Measurements from ENCODE around the gene RCBTB2.

RCBTB2 gene

GRCh38 chr13:48567515-48568369, 34.9 kb upstream of the RCBTB2 start:
- in situ Hi-C loops (cut with HindIII; ENCODE audit: low pct_ligation_motif_present, low pct_unique_long_range_greater_than_20kb, low sequenced_read_pairs) = no loop called here
- no peak for DNase-seq

DNA sequence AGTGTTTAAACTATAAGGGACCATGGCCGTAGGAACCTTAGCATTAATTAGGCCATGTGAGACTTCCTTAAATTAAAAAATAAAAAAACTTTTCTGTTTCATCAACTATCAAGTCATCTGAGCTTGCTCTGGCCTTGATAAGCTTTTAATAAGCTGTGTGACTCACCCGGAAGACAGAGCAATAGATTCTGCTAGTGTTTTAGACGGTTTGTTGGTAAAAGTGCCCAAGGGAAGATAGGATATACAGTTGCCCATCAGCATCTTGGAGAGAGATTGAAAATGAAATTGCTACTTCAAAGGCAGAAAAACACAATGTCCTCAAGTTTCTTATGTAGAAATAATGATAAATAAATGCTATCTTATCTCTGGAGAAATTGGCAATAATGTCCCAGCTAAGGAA, 31.2 kb upstream of the RCBTB2 start:
- no peak for DNase-seq
- in situ Hi-C loops (cut with HindIII; ENCODE audit: low pct_ligation_motif_present, low pct_unique_long_range_greater_than_20kb, low sequenced_read_pairs) = no loop called here

DNA sequence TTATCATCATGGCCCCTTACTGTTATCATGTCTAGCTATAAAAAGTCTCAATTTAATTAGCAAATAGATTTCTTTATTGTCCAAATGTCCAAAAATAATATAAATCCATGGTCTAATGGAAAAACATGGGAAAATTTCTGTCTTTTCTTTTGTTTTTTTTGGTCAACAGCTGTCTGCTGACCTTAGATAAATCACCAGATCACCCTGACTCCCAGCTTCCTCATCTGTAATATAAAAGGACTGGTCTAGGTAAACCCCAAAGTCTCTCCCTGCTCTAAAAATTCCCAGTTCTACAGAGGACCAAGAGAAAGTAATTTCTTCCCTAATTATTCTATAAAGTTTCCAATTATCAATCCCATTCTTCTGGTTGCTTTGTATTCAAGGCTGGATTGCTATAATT, 30.7 kb upstream of the RCBTB2 start:
- in situ Hi-C loops (cut with HindIII; ENCODE audit: low pct_ligation_motif_present, low pct_unique_long_range_greater_than_20kb, low sequenced_read_pairs) = no loop called here
- no peak for DNase-seq

- no peak for DNase-seq
- in situ Hi-C loops (cut with HindIII; ENCODE audit: low pct_ligation_motif_present, low pct_unique_long_range_greater_than_20kb, low sequenced_read_pairs) = no loop called here
These were observed 29.6 kb upstream of the RCBTB2 start for GRCh38 chr13:48562296-48563066.

GRCh38 chr13:48561466-48562235, 28.8 kb upstream of the RCBTB2 start:
- in situ Hi-C loops (cut with HindIII; ENCODE audit: low pct_ligation_motif_present, low pct_unique_long_range_greater_than_20kb, low sequenced_read_pairs) = no loop called here
- DNase-seq = no peak

DNA sequence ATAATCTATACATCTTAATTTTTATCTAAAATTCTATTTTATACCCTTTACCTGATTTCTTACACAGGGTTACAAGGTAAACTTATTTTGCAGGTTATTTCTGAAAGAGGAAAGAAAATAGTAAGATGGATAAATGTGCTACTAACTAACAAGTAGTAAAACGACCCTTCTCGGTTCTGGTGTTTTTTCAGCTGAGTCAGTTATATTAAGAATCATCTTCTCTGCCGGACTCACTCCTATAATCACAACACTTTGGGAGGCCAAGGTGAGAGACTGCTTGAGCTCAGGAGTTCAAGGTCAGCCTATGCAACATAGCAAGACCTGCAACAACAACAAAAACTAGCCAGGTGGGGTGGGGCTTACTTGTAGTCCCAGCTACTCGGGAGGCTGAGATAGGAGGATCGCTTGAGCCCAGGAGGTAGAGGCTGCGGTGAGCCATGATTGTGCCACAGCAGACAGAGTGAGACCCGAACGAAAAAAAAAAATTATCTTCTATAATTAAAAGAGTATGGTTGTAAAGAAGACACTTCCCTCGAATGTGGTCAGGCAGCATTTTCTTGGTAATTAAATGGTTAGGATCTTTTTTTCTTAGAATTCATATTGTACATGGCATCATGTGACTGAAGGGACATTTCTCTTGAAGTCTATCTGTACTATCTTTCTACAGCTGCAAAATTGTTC, 27.9 kb upstream of the RCBTB2 start:
- in situ Hi-C loops (cut with HindIII; ENCODE audit: low pct_ligation_motif_present, low pct_unique_long_range_greater_than_20kb, low sequenced_read_pairs) = no loop called here
- DNase-seq = no peak

DNA sequence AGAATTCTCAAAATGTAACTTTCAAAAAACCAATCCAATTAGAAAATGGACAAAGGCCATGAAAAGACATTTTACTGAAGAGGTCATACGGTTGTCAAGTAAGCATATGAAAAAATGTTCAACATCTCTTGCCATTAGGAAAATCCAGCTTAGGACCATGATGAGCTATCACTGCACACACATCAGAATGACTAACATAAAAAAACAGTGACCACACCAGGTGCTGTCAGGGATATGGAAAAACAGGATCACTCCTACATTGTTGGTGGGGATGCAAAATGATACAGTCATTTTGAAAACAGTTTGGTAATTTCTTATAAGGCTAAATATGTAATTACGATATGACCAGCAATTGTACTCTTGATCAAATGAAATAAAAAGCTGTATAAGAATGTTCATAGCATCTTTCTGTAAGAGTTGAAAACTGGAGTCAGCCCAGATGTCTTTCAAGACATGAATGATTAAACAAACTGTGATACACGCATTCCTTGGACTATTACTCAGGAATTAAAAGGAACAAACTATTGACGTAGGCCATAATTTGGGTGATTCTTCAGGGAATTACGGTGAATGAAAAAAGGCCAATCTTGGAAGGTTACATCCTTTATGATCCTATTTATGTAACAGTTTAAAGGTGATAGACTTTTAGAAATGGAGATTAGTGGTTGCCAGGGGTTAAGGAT, 26.9 kb upstream of the RCBTB2 start:
- in situ Hi-C loops (cut with HindIII; ENCODE audit: low pct_ligation_motif_present, low pct_unique_long_range_greater_than_20kb, low sequenced_read_pairs) = no loop called here
- peak; percentile 3 for DNase-seq

- DNase-seq = no peak
- in situ Hi-C loops (cut with HindIII; ENCODE audit: low pct_ligation_motif_present, low pct_unique_long_range_greater_than_20kb, low sequenced_read_pairs) = no loop called here
These were observed 23.9 kb upstream of the RCBTB2 start for GRCh38 chr13:48556817-48557216.

- DNase-seq = no peak
- in situ Hi-C loops (cut with HindIII; ENCODE audit: low pct_ligation_motif_present, low pct_unique_long_range_greater_than_20kb, low sequenced_read_pairs) = no loop called here
These were observed 22.6 kb upstream of the RCBTB2 start for GRCh38 chr13:48555441-48555840.

DNA sequence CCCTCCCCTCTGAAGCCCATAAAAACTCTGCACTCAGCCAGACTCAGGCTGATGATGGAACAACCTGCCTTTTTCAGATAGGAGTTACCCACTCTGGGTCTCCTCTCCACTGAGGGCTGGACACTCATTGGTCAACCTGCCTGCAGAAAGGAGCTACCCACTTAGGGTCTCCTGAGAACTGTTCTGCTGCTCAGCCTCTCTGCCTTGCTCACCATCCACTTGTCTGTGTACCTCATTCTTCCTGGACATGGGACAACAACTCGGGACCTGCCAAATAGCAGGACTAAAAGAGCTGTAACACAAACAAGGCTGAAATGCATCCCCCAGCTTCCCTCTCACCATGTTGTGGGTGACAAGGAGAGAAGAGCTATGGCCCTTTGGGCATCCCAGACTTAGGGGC, 18.4 kb upstream of the RCBTB2 start:
- no peak for DNase-seq
- in situ Hi-C loops (cut with HindIII; ENCODE audit: low pct_ligation_motif_present, low pct_unique_long_range_greater_than_20kb, low sequenced_read_pairs) = no loop called here

DNA sequence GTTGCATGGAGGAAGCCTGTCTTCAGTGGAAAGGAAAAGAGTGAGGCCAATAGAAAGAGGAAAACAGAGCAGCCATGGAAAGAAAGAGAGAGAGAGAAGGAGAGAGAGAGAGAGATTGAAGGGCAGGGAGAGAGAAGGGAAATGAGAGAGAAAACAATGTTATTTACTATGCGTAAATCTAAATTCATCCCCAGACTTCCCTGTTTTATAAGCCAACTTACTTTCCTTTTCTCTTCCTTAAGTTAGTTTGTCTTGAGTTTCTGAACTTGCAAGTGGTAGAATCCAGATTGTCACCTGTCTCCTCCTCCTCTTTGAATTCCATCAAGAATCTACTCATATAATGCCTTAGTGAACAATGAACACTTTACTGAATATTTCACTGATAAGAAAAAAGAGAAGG, 16.8 kb upstream of the RCBTB2 start:
- in situ Hi-C loops (cut with HindIII; ENCODE audit: low pct_ligation_motif_present, low pct_unique_long_range_greater_than_20kb, low sequenced_read_pairs) = no loop called here
- DNase-seq = no peak

- in situ Hi-C loops (cut with HindIII; ENCODE audit: low pct_ligation_motif_present, low pct_unique_long_range_greater_than_20kb, low sequenced_read_pairs) = no loop called here
- DNase-seq = no peak
These were observed 14.8 kb upstream of the RCBTB2 start for GRCh38 chr13:48547663-48548092.

GRCh38 chr13:48545608-48546007, 12.7 kb upstream of the RCBTB2 start:
- DNase-seq = no peak
- in situ Hi-C loops (cut with HindIII; ENCODE audit: low pct_ligation_motif_present, low pct_unique_long_range_greater_than_20kb, low sequenced_read_pairs) = no loop called here

DNA sequence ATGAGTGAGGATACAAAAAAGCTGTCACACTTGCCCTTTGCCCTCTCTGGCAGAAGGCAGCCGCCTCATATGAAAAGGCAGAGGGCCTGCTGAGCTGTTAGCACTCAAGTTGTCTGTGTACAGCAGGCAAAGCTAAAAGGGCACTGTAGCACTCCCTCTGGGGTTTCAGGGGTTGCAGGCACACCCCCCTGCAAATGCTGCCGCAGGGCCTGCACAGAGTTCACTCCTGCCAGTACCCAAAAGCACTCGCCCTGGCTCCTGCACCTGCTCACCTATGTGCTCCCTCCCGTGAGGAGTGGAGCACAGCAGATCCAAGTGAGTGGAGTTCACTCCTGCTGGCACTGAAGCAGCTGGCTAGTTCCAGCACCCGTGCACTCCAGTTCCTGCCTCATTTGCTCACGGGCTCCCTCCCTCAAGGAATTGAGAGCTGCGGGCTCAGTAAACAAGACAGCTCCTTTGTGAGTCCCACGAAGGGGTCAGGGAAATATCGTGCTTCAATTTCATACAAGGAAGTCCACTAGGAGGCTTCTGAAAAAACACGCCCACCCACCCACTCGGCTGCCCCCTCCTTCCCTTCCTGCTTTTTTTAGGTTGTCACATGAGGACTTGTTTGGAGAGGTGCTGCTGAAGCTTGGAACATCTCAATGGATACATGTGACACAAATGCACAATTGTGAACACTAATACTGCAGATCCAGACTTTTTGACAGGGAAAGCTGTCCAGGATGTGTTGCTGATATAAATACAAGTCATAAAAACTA, 9.9 kb upstream of the RCBTB2 start:
- peak; percentile 47 for DNase-seq
- in situ Hi-C loops (cut with HindIII; ENCODE audit: low pct_ligation_motif_present, low pct_unique_long_range_greater_than_20kb, low sequenced_read_pairs) = no loop called here

GRCh38 chr13:48542138-48542537, 9.3 kb upstream of the RCBTB2 start:
- DNase-seq = no peak
- in situ Hi-C loops (cut with HindIII; ENCODE audit: low pct_ligation_motif_present, low pct_unique_long_range_greater_than_20kb, low sequenced_read_pairs) = no loop called here

DNA sequence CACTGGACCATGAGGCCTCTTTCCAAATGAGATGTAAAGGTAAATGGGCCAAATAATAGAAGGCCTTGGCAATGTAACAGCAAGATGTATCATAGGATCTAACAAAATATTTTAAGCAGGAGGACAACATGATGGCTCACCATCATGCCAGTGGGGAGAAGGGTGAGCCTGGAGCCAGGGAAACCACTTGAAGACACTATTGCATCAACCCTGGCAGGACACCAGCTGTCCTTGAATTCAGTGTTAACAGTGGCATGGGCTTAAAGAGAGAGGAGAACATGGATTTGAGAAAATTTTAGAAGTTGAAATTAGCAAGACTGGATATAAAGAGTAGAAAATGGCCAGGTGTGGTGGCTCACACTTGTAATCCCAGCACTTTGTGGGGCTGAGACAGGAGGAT, 6.7 kb upstream of the RCBTB2 start:
- no peak for DNase-seq
- in situ Hi-C loops (cut with HindIII; ENCODE audit: low pct_ligation_motif_present, low pct_unique_long_range_greater_than_20kb, low sequenced_read_pairs) = no loop called here

GRCh38 chr13:48536621-48537250, 3.9 kb upstream of the RCBTB2 start:
- in situ Hi-C loops (cut with HindIII; ENCODE audit: low pct_ligation_motif_present, low pct_unique_long_range_greater_than_20kb, low sequenced_read_pairs) = no loop called here

More at GRCh38 chr13:48536621-48537250, 3.9 kb upstream of the RCBTB2 start:
- DNase-seq = no peak
